NB4 (cell line): Measurements from ENCODE around the gene CHSY1.

Experiments used
- MYC ChIP-seq: IDR thresholded peaks from 2 replicates; pipeline ENCODE4 v1.6.1; 2011; ENCODE audit warnings: low read depth, low read length
- POLR2A ChIP-seq: IDR thresholded peaks from 2 replicates; pipeline ENCODE4 v1.6.1; 2011; ENCODE audit warnings: mild to moderate bottlenecking; ENCODE audit not compliant: insufficient read length; ENCODE audit errors: extremely low read depth
- TF ChIP-seq, protein P1 (sequence below): IDR thresholded peaks from one replicate; pipeline ENCODE4 v1.5.1; 2012; ENCODE audit warnings: low read depth, low read length
- TF ChIP-seq, protein P2 (sequence below): IDR thresholded peaks from 2 replicates; pipeline ENCODE4 v1.6.1; 2011; ENCODE audit warnings: low read depth, low read length

DNA sequence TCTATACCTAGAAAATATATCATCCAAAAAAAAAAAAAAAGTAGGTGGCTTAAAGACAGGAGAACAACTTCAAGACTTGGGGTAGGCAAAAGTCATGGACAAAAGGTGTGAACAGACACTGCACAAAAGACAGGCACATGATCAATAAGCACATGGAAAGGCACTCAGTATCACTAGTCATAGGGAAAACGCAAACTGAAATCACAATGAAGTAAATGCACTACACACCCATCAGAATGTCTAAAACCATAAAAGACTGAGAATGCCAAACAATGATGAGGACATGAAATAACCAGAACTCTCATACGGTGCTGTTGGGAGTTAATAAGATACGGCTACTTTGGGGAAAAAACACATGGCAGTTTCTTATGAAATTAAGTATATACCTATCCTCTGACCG, 40.0 kb downstream of the CHSY1 start:
- TF ChIP-seq, protein P1, sequence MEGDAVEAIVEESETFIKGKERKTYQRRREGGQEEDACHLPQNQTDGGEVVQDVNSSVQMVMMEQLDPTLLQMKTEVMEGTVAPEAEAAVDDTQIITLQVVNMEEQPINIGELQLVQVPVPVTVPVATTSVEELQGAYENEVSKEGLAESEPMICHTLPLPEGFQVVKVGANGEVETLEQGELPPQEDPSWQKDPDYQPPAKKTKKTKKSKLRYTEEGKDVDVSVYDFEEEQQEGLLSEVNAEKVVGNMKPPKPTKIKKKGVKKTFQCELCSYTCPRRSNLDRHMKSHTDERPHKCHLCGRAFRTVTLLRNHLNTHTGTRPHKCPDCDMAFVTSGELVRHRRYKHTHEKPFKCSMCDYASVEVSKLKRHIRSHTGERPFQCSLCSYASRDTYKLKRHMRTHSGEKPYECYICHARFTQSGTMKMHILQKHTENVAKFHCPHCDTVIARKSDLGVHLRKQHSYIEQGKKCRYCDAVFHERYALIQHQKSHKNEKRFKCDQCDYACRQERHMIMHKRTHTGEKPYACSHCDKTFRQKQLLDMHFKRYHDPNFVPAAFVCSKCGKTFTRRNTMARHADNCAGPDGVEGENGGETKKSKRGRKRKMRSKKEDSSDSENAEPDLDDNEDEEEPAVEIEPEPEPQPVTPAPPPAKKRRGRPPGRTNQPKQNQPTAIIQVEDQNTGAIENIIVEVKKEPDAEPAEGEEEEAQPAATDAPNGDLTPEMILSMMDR: no peak
- TF ChIP-seq, protein P2, sequence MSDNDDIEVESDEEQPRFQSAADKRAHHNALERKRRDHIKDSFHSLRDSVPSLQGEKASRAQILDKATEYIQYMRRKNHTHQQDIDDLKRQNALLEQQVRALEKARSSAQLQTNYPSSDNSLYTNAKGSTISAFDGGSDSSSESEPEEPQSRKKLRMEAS: peak; percentile 54
- TF ChIP-seq POLR2A (no peak), MYC (peak; percentile 39; the same call in 1 of the 2 replicates)
